H1 (cell line): ENCODE measurements around the gene ST6GALNAC4. TPM values are rescaled to one million over a fixed set of nuclear protein-coding genes. Genes with fewer than 3 reads are reported as not detected.

Experiments used
- CHD7 ChIP-seq: fragments of 300-600 bp; sonication (generic); IDR thresholded peaks from 2 replicates; pipeline ENCODE4 v1.7.1; 2012; ENCODE audit warnings: low read length, moderate library complexity, mild to moderate bottlenecking, inconsistent platforms; ENCODE audit not compliant: insufficient replicate concordance
- EP300 ChIP-seq, 2 experiments: IDR thresholded peaks; 1 replicate in 1 of 2; 2 replicates in 1 of 2; pipeline ENCODE4 v1.6.1; 2011 to 2012; ENCODE audit warnings: low read depth in 2 of 2, low read length in 2 of 2, mild to moderate bottlenecking in 2 of 2, borderline replicate concordance in 1 of 2, inconsistent platforms in 1 of 2, moderate library complexity in 1 of 2
- KDM1A ChIP-seq: fragments of 200-600, 300-600 bp; sonication (generic); IDR thresholded peaks from 2 replicates; pipeline ENCODE4 v1.7.1; 2016; ENCODE audit warnings: mild to moderate bottlenecking, low read length, borderline replicate concordance
- KDM4A ChIP-seq: IDR thresholded peaks from one replicate; pipeline ENCODE4 v1.7.1; 2012; ENCODE audit warnings: low read depth, mild to moderate bottlenecking, moderate library complexity, low read length, inconsistent platforms; ENCODE audit not compliant: severe bottlenecking
- SIN3A ChIP-seq, 2 experiments: IDR thresholded peaks in 1 of 2; conservative IDR thresholded peaks in 1 of 2; 2 replicates each; pipeline ENCODE4 v1.6.1; 2011 to 2012; ENCODE audit warnings: low read length in 2 of 2, improper control_type of control experiment in 1 of 2, low read depth in 1 of 2, mild to moderate bottlenecking in 1 of 2
- TEAD4 ChIP-seq: IDR thresholded peaks from 2 replicates; pipeline ENCODE4 v1.6.1; 2012; ENCODE audit warnings: low read depth, low read length, inconsistent platforms, mixed read lengths
- USF2 ChIP-seq: IDR thresholded peaks from 2 replicates; pipeline ENCODE4 v1.6.1; 2011; ENCODE audit warnings: low read length, improper control_type of control experiment
- polyA plus RNA-seq, 7 experiments: library from polyadenylated mRNA; depleted of rRNA in 3 of 7; stranded (reverse) in 5 of 7; unstranded in 2 of 7; fragments of >200 nt in 5 of 7; fragments of 200-250 nt in 2 of 7; gene quantifications; 1 replicate in 5 of 7; 2 replicates in 1 of 7; 4 replicates in 1 of 7; pipeline versions ENCODE4 v1.2.1 to v1.2.3, GENCODE V29; 2011 to 2013; ENCODE audit warnings: missing spikeins in 2 of 7, mixed read lengths in 2 of 7
- total RNA-seq: library from RNA; stranded (reverse); fragmentation: NEBNext Ultra II Directional; extraction: Animal tissue kit (Norgen Biotek cat#: 25700); gene quantifications from 2 replicates; pipeline ENCODE4 v1.2.1, GENCODE V29; 2021

The ST6GALNAC4 gene
- total and polyA plus RNA-seq, 2 of the 8 experiments (the other 6 are each of a cell fraction or from before 2014, with no cell fraction given): 21.8 to 34.1 TPM

GRCh38 chr9:127930231-127931091 is 13.6 kb upstream of the ST6GALNAC4 start, which contains the start of gene PIP5KL1 (continued):
- TF ChIP-seq CHD7 (no peak), USF2 (no peak), EP300 (IDR thresholded peaks at IDR 0.05; ENCODE audit: borderline replicate concordance in 1 of 2, low read depth in 2 of 2, low read length in 2 of 2) (0 out of 3 replicates have a peak, but pooled peaks of 1 of the 2 experiments have one; percentile 9), SIN3A (conservative IDR thresholded peaks at IDR 0.05 in 1 of 2, IDR thresholded peaks at IDR 0.05 in 1 of 2; ENCODE audit: low read depth in 1 of 2, low read length in 2 of 2) (0 out of 4 replicates have a peak, but pooled peaks of 1 of the 2 experiments have one; percentile 66), TEAD4 (peak; percentile 52; the same call in 1 of the 2 replicates), KDM1A (no peak), KDM4A (peak; percentile 63)
